Measurements from ENCODE around the gene CHST11. TPM values are rescaled to one million over a fixed set of nuclear protein-coding genes. Genes with fewer than 3 reads are reported as not detected.

Gene CHST11
- total and polyA plus RNA-seq, 9 donors = 4.0 to 39.9 (median 20.1) TPM

- Histone ChIP-seq H3K36me3 (no peaks in the 10 kb centered on the region), H3K9me3 (no peaks in the 10 kb centered on the region), H3K27me3 (no peaks in the 10 kb centered on the region), H3K27ac (no peak overlapping the region), H3K4me1 (ENCODE audit: insufficient read depth) (no peaks in the 10 kb centered on the region), H3K4me3 (no peak overlapping the region)
- no peak for TF ChIP-seq POLR2A (IDR thresholded peaks at IDR 0.05)
- TF ChIP-seq EP300 (IDR thresholded peaks at IDR 0.05) = no peak
- no peak for TF ChIP-seq CTCF (IDR thresholded peaks at IDR 0.05)
- intact Hi-C loops (cut with DNase I) = no loop called here
- DNase-seq = no peak
- WGBS, 3 donors = 61 to 69% (median 63%) methylated on average over 10 of the region's 10 CpGs
These were observed 16.7 kb downstream of the CHST11 start for GRCh38 chr12:104473374-104473983.

GRCh38 chr12:104475271-104475670, 18.5 kb downstream of the CHST11 start:
- Histone ChIP-seq H3K27ac (no peak overlapping the region), H3K27me3 (no peaks in the 10 kb centered on the region), H3K4me1 (ENCODE audit: insufficient read depth) (no peaks in the 10 kb centered on the region), H3K4me3 (no peak overlapping the region), H3K36me3 (no peaks in the 10 kb centered on the region), H3K9me3 (no peaks in the 10 kb centered on the region)
- 48 to 78% (median 76%) methylated on average over 1 of the region's 1 CpG for WGBS, 3 donors
- intact Hi-C loops (cut with DNase I) = no loop called here
- TF ChIP-seq POLR2A (IDR thresholded peaks at IDR 0.05) = no peak
- no peak for TF ChIP-seq EP300 (IDR thresholded peaks at IDR 0.05)
- no peak for TF ChIP-seq CTCF (IDR thresholded peaks at IDR 0.05)
- no peak for DNase-seq

- intact Hi-C loops (cut with DNase I) = no loop called here
- Histone ChIP-seq H3K4me3 (no peak overlapping the region), H3K9me3 (no peaks in the 10 kb centered on the region), H3K27ac (no peak overlapping the region), H3K4me1 (ENCODE audit: insufficient read depth) (no peaks in the 10 kb centered on the region), H3K36me3 (no peaks in the 10 kb centered on the region), H3K27me3 (no peaks in the 10 kb centered on the region)
- TF ChIP-seq POLR2A (IDR thresholded peaks at IDR 0.05) (no peak), EP300 (IDR thresholded peaks at IDR 0.05) (no peak), CTCF (IDR thresholded peaks at IDR 0.05) (no peak)
- DNase-seq = no peak
- WGBS, 3 donors = 89 to 92% (median 89%) methylated on average over 6 of the region's 6 CpGs
These were observed 21.0 kb downstream of the CHST11 start for GRCh38 chr12:104477510-104478390.

GRCh38 chr12:104478396-104479122, 21.8 kb downstream of the CHST11 start:
- TF ChIP-seq CTCF (IDR thresholded peaks at IDR 0.05) = no peak
- no peak for TF ChIP-seq EP300 (IDR thresholded peaks at IDR 0.05)
- Histone ChIP-seq H3K27me3 (no peaks in the 10 kb centered on the region), H3K27ac (no peak overlapping the region), H3K4me1 (ENCODE audit: insufficient read depth) (no peaks in the 10 kb centered on the region), H3K4me3 (no peak overlapping the region), H3K9me3 (no peaks in the 10 kb centered on the region), H3K36me3 (no peaks in the 10 kb centered on the region)
- no peak for DNase-seq
- intact Hi-C loops (cut with DNase I) = no loop called here
- 76 to 83% (median 78%) methylated on average over 8 of the region's 8 CpGs for WGBS, 3 donors

Data from ovary (tissue), 9 donors.